Liver (tissue), 9 donors: Measurements from ENCODE around the gene PGBD5. TPM values are rescaled to one million over a fixed set of nuclear protein-coding genes. Genes with fewer than 3 reads are reported as not detected.

Source experiments
- DNase-seq: peaks from one replicate; pipeline ENCODE4 v3.0.0-alpha.2; 2017; ENCODE audit warnings: low spot score
- H3K27ac ChIP-seq, 2 donors: one replicate each; pipeline ENCODE4 v1.7.0; 2013; ENCODE audit warnings: inconsistent platforms in 2 of 2, low read length in 2 of 2, control low read depth in 1 of 2, low read depth in 1 of 2, mild to moderate bottlenecking in 1 of 2
- H3K27me3 ChIP-seq, 4 donors: one replicate each; pipeline versions ENCODE4 v1.6.1 to v1.7.0; 2013; ENCODE audit warnings: low read length in 3 of 4, inconsistent platforms in 1 of 4, mild to moderate bottlenecking in 1 of 4, moderate library complexity in 1 of 4; ENCODE audit not compliant: control insufficient read depth in 4 of 4, insufficient read depth in 4 of 4
- H3K36me3 ChIP-seq, 4 donors: one replicate each; pipeline versions ENCODE4 v1.6.1 to v1.7.0; 2013; ENCODE audit warnings: low read length in 3 of 4, mild to moderate bottlenecking in 3 of 4, low read depth in 1 of 4, moderate library complexity in 1 of 4; ENCODE audit not compliant: control insufficient read depth in 4 of 4, insufficient read depth in 3 of 4
- H3K4me1 ChIP-seq, 4 donors: one replicate each; pipeline versions ENCODE4 v1.6.1 to v1.7.0; 2013; ENCODE audit warnings: low read length in 3 of 4, mild to moderate bottlenecking in 3 of 4, moderate library complexity in 1 of 4; ENCODE audit not compliant: control insufficient read depth in 4 of 4, insufficient read depth in 4 of 4
- H3K4me3 ChIP-seq, 3 donors: one replicate each; pipeline versions ENCODE4 v1.6.1 to v1.7.0; 2013; ENCODE audit warnings: low read length in 3 of 3, control low read depth in 1 of 3, low read depth in 1 of 3, mild to moderate bottlenecking in 1 of 3
- H3K9ac ChIP-seq, 2 donors: one replicate each; pipeline ENCODE4 v1.7.0; 2013; ENCODE audit warnings: low read length in 2 of 2, mild to moderate bottlenecking in 2 of 2, moderate library complexity in 2 of 2, control low read depth in 1 of 2, low read depth in 1 of 2
- H3K9me3 ChIP-seq, 4 donors: one replicate each; pipeline versions ENCODE4 v1.6.1 to v1.7.0; 2013; ENCODE audit warnings: low read length in 3 of 4; ENCODE audit not compliant: control insufficient read depth in 4 of 4
- CTCF ChIP-seq: fragments of 150-350 bp; IDR thresholded peaks from 2 replicates; pipeline ENCODE4 v1.5.1; 2017; ENCODE audit warnings: improper control_type of control experiment, low read depth, low read length; ENCODE audit not compliant: missing input control
- EGR1 ChIP-seq, 2 donors: IDR thresholded peaks; 2 replicates each; pipeline ENCODE4 v1.6.1; 2016 to 2018; ENCODE audit warnings: antibody characterized with exemption in 2 of 2, low read depth in 2 of 2
- FOXA1 ChIP-seq: IDR thresholded peaks from 2 replicates; pipeline ENCODE4 v1.6.1; 2016; ENCODE audit warnings: antibody characterized with exemption
- FOXA2 ChIP-seq: IDR thresholded peaks from 2 replicates; pipeline ENCODE4 v1.6.1; 2016; ENCODE audit warnings: antibody characterized with exemption
- GABPA ChIP-seq, 2 donors: IDR thresholded peaks in 1 of 2; conservative IDR thresholded peaks in 1 of 2; 2 replicates each; pipeline ENCODE4 v1.6.1; 2016; ENCODE audit warnings: antibody characterized with exemption in 2 of 2, mild to moderate bottlenecking in 1 of 2, moderate library complexity in 1 of 2
- HNF4G ChIP-seq: IDR thresholded peaks from 2 replicates; pipeline ENCODE4 v1.6.1; 2016; ENCODE audit warnings: antibody characterized with exemption
- JUND ChIP-seq, 2 donors: IDR thresholded peaks; 2 replicates each; pipeline ENCODE4 v1.6.1; 2016; ENCODE audit warnings: antibody characterized with exemption in 2 of 2
- MAX ChIP-seq: IDR thresholded peaks from 2 replicates; pipeline ENCODE4 v1.6.1; 2016; ENCODE audit warnings: antibody characterized with exemption
- NR2F2 ChIP-seq: IDR thresholded peaks from 2 replicates; pipeline ENCODE4 v1.6.1; 2016; ENCODE audit warnings: antibody characterized with exemption
- REST ChIP-seq: IDR thresholded peaks from 2 replicates; pipeline ENCODE4 v1.6.1; 2016; ENCODE audit warnings: antibody characterized with exemption, mild to moderate bottlenecking
- RXRA ChIP-seq, 2 donors: IDR thresholded peaks; 2 replicates each; pipeline ENCODE4 v1.6.1; 2017 to 2018; ENCODE audit warnings: antibody characterized with exemption in 2 of 2, mild to moderate bottlenecking in 1 of 2
- SP1 ChIP-seq: IDR thresholded peaks from 2 replicates; pipeline ENCODE4 v1.6.1; 2018; ENCODE audit warnings: antibody characterized with exemption, mild to moderate bottlenecking
- TAF1 ChIP-seq: conservative IDR thresholded peaks from 2 replicates; pipeline ENCODE4 v1.6.1; 2016; ENCODE audit warnings: antibody characterized with exemption, mild to moderate bottlenecking
- YY1 ChIP-seq: IDR thresholded peaks from 2 replicates; pipeline ENCODE4 v1.6.1; 2016; ENCODE audit warnings: antibody characterized with exemption, mild to moderate bottlenecking
- WGBS: extraction: QIAGEN DNeasy Blood & Tissue Kit; methylation state at CpG from one replicate; pipeline ENCODE4 v1.1.7; 2013; 5-methylcytosine and 5-hydroxymethylcytosine counted together
- polyA plus RNA-seq, 2 donors: library from polyadenylated mRNA; stranded (reverse) in 1 of 2; unstranded in 1 of 2; fragments of 200-250 nt in 1 of 2; fragments of >200 nt in 1 of 2; fragmentation: Nextera tagmentation in 1 of 2; extraction: Ambion mirVana in 1 of 2; gene quantifications; one replicate each; pipeline versions ENCODE4 v1.2.1 to v1.2.3, GENCODE V29; 2013 to 2015
- total RNA-seq, 2 donors: library from RNA; depleted of rRNA; stranded (reverse); fragments of >200 nt; gene quantifications; one replicate each; pipeline ENCODE4 v1.2.3, GENCODE V29; 2014
- donor health status: healthy.
- donor health status: healthy.
- donor health status: healthy.
- donor health status: healthy.
- donor health status: healthy.

PGBD5 gene
- total and polyA plus RNA-seq, 4 donors = 0.88 to 5.4 (median 2.7) TPM

GRCh38 chr1:230377851-230378250 is 48.3 kb downstream of the PGBD5 start:
- no peaks in the 10 kb centered on the region for H3K36me3 ChIP-seq
- TF ChIP-seq EGR1 (IDR thresholded peaks at IDR 0.05; ENCODE audit: low read depth in 2 of 2) = no peak
- TF ChIP-seq YY1 = no peak
- peaks cover 0 to 10% (median 7%) of the 10 kb centered on the region in 4 donors for H3K4me1 ChIP-seq
- no peak overlapping the region for H3K27ac ChIP-seq
- H3K9me3 ChIP-seq = peaks cover 0 to 8% (median 3%) of the 10 kb centered on the region in 4 donors
- WGBS = 94% methylated on average over 2 of the region's 2 CpGs
- no peaks in the 10 kb centered on the region for H3K27me3 ChIP-seq
- no peak overlapping the region for H3K9ac ChIP-seq
- no peak for DNase-seq
- H3K4me3 ChIP-seq = no peak overlapping the region

- no peaks in the 10 kb centered on the region for H3K36me3 ChIP-seq
- 89% methylated on average over 8 of the region's 8 CpGs for WGBS
- no peak for DNase-seq
- H3K9me3 ChIP-seq = peaks cover 0 to 8% (median 3%) of the 10 kb centered on the region in 4 donors
- H3K4me3 ChIP-seq = no peak overlapping the region
- TF ChIP-seq NR2F2 (no peak), JUND (IDR thresholded peaks at IDR 0.05) (no peak), HNF4G (no peak), RXRA (IDR thresholded peaks at IDR 0.05) (no peak), CTCF (no peak), SP1 (no peak), FOXA2 (no peak), REST (no peak), MAX (no peak), TAF1 (no peak), GABPA (IDR thresholded peaks at IDR 0.05 in 1 of 2, conservative IDR thresholded peaks at IDR 0.05 in 1 of 2) (no peak), FOXA1 (no peak)
- no peak overlapping the region for H3K9ac ChIP-seq
- H3K27ac ChIP-seq = no peak overlapping the region
- H3K27me3 ChIP-seq = no peaks in the 10 kb centered on the region
- H3K4me1 ChIP-seq = peaks cover 0 to 10% (median 7%) of the 10 kb centered on the region in 4 donors
Measured at GRCh38 chr1:230377324-230377723, 48.8 kb downstream of the PGBD5 start.

- Histone ChIP-seq H3K9me3 (peaks cover 0 to 8% (median 3%) of the 10 kb centered on the region in 4 donors), H3K4me1 (peaks cover 0 to 9% (median 6%) of the 10 kb centered on the region in 4 donors), H3K9ac (no peak overlapping the region), H3K36me3 (no peaks in the 10 kb centered on the region), H3K4me3 (no peak overlapping the region), H3K27ac (no peak overlapping the region), H3K27me3 (no peaks in the 10 kb centered on the region)
- TF ChIP-seq JUND (IDR thresholded peaks at IDR 0.05) = no peak
- WGBS = 88% methylated on average over 4 of the region's 4 CpGs
- DNase-seq = no peak
Measured at GRCh38 chr1:230376296-230376695, 49.8 kb downstream of the PGBD5 start.
